ENCODE results near the gene TCF4. TPM values are rescaled to one million over a fixed set of nuclear protein-coding genes. Genes with fewer than 3 reads are reported as not detected.
A peak's percentile ranks its signal among the peaks of the same experiment; 100 is the strongest.

The TCF4 gene
- total and polyA plus RNA-seq, 2 experiments from 2014 or later: 77.7 to 89.2 TPM

DNA sequence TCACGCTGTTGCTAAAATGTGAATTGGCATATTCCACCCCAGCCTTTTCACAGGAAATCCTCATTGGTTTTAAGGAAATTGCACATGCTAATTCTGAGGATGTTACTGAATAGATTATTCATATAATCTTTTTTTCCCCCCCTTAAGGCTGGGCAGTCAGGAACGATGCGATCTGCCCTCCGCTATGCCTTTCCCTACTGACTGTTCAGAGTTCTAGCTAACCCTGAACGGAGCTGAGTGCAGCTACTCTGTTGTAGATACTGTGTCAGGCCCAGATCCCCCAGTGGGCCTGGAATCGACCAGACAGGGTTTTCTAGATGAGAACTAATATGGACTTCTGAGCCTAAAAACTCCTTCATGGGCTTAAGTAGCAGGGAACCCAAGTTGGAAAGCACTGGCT, 192.2 kb downstream of the TCF4 start:
- Histone ChIP-seq H3K36me3 (ENCODE audit: insufficient read depth) (no peaks in the 10 kb centered on the region), H3K27ac (ENCODE audit: low read depth) (no peak overlapping the region), H3K4me2 (no peak overlapping the region), H3K4me3 (no peak overlapping the region), H3K4me1 (ENCODE audit: insufficient read depth) (peaks cover 39% of the 10 kb centered on the region), H2AFZ (no peak overlapping the region), H3K27me3 (ENCODE audit: insufficient read depth) (no peaks in the 10 kb centered on the region), H3K79me2 (replicated peaks; ENCODE audit: insufficient read depth) (peaks cover 73% of the 10 kb centered on the region), H4K20me1 (replicated peaks; ENCODE audit: insufficient read depth) (no peaks in the 10 kb centered on the region), H3F3A (replicated peaks; ENCODE audit: low read depth) (no peaks in the 10 kb centered on the region), H3K9me2 (ENCODE audit: insufficient read depth) (no peaks in the 10 kb centered on the region)
- Mint-ChIP-seq H3K36me3 (ENCODE audit: low read depth) (no peaks in the 10 kb centered on the region), H3K4me1 (peaks cover 48% of the 10 kb centered on the region), H3K4me3 (no peak overlapping the region), H3K27me3 (ENCODE audit: insufficient read depth, low read depth, poor library complexity) (peaks cover 5% of the 10 kb centered on the region), H3K27ac (no peak overlapping the region), H3K9me3 (no peaks in the 10 kb centered on the region)
- ATAC-seq (peak; percentile 48; the same call in 2 of the 3 replicates), DNase-seq (ENCODE audit: low spot score) (no peak)
- TF ChIP-seq EZH2 (IDR thresholded peaks at IDR 0.05; ENCODE audit: low read depth, unreplicated experiment) (no peak), NANOG (IDR thresholded peaks at IDR 0.05; ENCODE audit: borderline replicate concordance) (no peak), CREB1 (CRISPR knock-in tag; IDR thresholded peaks at IDR 0.05; ENCODE audit: low read depth) (no peak), JUNB (IDR thresholded peaks at IDR 0.05; ENCODE audit: unreplicated experiment) (no peak), POLR2AphosphoS5 (IDR thresholded peaks at IDR 0.05; ENCODE audit: low read depth) (no peak), ZNF114 (CRISPR knock-in tag; IDR thresholded peaks at IDR 0.05) (no peak), ZNF331 (CRISPR knock-in tag; IDR thresholded peaks at IDR 0.05; ENCODE audit: low read depth) (no peak), EZH2phosphoT487 (IDR thresholded peaks at IDR 0.05; ENCODE audit: unreplicated experiment) (no peak)
- TF ChIP-seq, protein P1, sequence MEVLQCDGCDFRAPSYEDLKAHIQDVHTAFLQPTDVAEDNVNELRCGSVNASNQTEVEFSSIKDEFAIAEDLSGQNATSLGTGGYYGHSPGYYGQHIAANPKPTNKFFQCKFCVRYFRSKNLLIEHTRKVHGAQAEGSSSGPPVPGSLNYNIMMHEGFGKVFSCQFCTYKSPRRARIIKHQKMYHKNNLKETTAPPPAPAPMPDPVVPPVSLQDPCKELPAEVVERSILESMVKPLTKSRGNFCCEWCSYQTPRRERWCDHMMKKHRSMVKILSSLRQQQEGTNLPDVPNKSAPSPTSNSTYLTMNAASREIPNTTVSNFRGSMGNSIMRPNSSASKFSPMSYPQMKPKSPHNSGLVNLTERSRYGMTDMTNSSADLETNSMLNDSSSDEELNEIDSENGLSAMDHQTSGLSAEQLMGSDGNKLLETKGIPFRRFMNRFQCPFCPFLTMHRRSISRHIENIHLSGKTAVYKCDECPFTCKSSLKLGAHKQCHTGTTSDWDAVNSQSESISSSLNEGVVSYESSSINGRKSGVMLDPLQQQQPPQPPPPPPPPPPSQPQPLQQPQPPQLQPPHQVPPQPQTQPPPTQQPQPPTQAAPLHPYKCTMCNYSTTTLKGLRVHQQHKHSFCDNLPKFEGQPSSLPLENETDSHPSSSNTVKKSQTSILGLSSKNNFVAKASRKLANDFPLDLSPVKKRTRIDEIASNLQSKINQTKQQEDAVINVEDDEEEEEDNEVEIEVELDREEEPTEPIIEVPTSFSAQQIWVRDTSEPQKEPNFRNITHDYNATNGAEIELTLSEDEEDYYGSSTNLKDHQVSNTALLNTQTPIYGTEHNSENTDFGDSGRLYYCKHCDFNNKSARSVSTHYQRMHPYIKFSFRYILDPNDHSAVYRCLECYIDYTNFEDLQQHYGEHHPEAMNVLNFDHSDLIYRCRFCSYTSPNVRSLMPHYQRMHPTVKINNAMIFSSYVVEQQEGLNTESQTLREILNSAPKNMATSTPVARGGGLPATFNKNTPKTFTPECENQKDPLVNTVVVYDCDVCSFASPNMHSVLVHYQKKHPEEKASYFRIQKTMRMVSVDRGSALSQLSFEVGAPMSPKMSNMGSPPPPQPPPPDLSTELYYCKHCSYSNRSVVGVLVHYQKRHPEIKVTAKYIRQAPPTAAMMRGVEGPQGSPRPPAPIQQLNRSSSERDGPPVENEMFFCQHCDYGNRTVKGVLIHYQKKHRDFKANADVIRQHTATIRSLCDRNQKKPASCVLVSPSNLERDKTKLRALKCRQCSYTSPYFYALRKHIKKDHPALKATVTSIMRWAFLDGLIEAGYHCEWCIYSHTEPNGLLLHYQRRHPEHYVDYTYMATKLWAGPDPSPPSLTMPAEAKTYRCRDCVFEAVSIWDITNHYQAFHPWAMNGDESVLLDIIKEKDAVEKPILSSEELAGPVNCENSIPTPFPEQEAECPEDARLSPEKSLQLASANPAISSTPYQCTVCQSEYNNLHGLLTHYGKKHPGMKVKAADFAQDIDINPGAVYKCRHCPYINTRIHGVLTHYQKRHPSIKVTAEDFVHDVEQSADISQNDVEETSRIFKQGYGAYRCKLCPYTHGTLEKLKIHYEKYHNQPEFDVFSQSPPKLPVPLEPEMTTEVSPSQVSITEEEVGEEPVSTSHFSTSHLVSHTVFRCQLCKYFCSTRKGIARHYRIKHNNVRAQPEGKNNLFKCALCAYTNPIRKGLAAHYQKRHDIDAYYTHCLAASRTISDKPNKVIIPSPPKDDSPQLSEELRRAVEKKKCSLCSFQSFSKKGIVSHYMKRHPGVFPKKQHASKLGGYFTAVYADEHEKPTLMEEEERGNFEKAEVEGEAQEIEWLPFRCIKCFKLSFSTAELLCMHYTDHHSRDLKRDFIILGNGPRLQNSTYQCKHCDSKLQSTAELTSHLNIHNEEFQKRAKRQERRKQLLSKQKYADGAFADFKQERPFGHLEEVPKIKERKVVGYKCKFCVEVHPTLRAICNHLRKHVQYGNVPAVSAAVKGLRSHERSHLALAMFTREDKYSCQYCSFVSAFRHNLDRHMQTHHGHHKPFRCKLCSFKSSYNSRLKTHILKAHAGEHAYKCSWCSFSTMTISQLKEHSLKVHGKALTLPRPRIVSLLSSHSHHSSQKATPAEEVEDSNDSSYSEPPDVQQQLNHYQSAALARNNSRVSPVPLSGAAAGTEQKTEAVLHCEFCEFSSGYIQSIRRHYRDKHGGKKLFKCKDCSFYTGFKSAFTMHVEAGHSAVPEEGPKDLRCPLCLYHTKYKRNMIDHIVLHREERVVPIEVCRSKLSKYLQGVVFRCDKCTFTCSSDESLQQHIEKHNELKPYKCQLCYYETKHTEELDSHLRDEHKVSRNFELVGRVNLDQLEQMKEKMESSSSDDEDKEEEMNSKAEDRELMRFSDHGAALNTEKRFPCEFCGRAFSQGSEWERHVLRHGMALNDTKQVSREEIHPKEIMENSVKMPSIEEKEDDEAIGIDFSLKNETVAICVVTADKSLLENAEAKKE (CRISPR knock-in tag; IDR thresholded peaks at IDR 0.05): no peak
- TF ChIP-seq, protein P2, sequence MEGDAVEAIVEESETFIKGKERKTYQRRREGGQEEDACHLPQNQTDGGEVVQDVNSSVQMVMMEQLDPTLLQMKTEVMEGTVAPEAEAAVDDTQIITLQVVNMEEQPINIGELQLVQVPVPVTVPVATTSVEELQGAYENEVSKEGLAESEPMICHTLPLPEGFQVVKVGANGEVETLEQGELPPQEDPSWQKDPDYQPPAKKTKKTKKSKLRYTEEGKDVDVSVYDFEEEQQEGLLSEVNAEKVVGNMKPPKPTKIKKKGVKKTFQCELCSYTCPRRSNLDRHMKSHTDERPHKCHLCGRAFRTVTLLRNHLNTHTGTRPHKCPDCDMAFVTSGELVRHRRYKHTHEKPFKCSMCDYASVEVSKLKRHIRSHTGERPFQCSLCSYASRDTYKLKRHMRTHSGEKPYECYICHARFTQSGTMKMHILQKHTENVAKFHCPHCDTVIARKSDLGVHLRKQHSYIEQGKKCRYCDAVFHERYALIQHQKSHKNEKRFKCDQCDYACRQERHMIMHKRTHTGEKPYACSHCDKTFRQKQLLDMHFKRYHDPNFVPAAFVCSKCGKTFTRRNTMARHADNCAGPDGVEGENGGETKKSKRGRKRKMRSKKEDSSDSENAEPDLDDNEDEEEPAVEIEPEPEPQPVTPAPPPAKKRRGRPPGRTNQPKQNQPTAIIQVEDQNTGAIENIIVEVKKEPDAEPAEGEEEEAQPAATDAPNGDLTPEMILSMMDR (conservative IDR thresholded peaks at IDR 0.05; ENCODE audit: low read depth in 2 of 2): no peak
- TF ChIP-seq, protein P3, sequence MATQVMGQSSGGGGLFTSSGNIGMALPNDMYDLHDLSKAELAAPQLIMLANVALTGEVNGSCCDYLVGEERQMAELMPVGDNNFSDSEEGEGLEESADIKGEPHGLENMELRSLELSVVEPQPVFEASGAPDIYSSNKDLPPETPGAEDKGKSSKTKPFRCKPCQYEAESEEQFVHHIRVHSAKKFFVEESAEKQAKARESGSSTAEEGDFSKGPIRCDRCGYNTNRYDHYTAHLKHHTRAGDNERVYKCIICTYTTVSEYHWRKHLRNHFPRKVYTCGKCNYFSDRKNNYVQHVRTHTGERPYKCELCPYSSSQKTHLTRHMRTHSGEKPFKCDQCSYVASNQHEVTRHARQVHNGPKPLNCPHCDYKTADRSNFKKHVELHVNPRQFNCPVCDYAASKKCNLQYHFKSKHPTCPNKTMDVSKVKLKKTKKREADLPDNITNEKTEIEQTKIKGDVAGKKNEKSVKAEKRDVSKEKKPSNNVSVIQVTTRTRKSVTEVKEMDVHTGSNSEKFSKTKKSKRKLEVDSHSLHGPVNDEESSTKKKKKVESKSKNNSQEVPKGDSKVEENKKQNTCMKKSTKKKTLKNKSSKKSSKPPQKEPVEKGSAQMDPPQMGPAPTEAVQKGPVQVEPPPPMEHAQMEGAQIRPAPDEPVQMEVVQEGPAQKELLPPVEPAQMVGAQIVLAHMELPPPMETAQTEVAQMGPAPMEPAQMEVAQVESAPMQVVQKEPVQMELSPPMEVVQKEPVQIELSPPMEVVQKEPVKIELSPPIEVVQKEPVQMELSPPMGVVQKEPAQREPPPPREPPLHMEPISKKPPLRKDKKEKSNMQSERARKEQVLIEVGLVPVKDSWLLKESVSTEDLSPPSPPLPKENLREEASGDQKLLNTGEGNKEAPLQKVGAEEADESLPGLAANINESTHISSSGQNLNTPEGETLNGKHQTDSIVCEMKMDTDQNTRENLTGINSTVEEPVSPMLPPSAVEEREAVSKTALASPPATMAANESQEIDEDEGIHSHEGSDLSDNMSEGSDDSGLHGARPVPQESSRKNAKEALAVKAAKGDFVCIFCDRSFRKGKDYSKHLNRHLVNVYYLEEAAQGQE (IDR thresholded peaks at IDR 0.05; ENCODE audit: unreplicated experiment): no peak
- TF ChIP-seq, protein P4, sequence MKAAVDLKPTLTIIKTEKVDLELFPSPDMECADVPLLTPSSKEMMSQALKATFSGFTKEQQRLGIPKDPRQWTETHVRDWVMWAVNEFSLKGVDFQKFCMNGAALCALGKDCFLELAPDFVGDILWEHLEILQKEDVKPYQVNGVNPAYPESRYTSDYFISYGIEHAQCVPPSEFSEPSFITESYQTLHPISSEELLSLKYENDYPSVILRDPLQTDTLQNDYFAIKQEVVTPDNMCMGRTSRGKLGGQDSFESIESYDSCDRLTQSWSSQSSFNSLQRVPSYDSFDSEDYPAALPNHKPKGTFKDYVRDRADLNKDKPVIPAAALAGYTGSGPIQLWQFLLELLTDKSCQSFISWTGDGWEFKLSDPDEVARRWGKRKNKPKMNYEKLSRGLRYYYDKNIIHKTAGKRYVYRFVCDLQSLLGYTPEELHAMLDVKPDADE (IDR thresholded peaks at IDR 0.05): no peak

Data from GM23338 (cell line).